HG03521 (cell line): Measurements from ENCODE around the gene ALKBH5.
A peak's percentile ranks its signal among the peaks of the same experiment; 100 is the strongest.
"Not testable (repeated sequence)": the region's sequence is repeated elsewhere in the genome, so short reads cannot be mapped to it uniquely, and the experiment has no call there.

ENCODE experiments used
- ATAC-seq: cut with Tn5 transposase; IDR thresholded peaks from one replicate; pipeline ENCODE4 v1.9.1; 2021; ENCODE audit warnings: mild to moderate bottlenecking, moderate library complexity; ENCODE audit not compliant: unreplicated experiment

The ALKBH5 gene

GRCh38 chr17:18216906-18217305 is 33.3 kb downstream of the ALKBH5 start:
- not testable (repeated sequence) for ATAC-seq

GRCh38 chr17:18217412-18218015 is 33.9 kb downstream of the ALKBH5 start:
- no peak for ATAC-seq

GRCh38 chr17:18218756-18219415 is 35.3 kb downstream of the ALKBH5 start:
- ATAC-seq: no peak

- no peak for ATAC-seq
These were observed 40.4 kb downstream of the ALKBH5 start for GRCh38 chr17:18224053-18224386.

GRCh38 chr17:18224387-18225120 is 40.9 kb downstream of the ALKBH5 start:
- ATAC-seq: no peak

- peak; percentile 93 for ATAC-seq
These were observed 41.6 kb downstream of the ALKBH5 start, which contains the start of gene LLGL1 for GRCh38 chr17:18225121-18225641. TSS of gene LLGL1 (plus strand) at chr17:18225635. CDS start at chr17:18225683, 48 bp downstream.

- ATAC-seq: no peak
These were observed 42.1 kb downstream of the ALKBH5 start for GRCh38 chr17:18225642-18226283.

GRCh38 chr17:18226284-18226945 is 42.8 kb downstream of the ALKBH5 start:
- no peak for ATAC-seq

GRCh38 chr17:18227635-18228034 is 44.0 kb downstream of the ALKBH5 start:
- no peak for ATAC-seq

- no peak for ATAC-seq
These were observed 44.6 kb downstream of the ALKBH5 start for GRCh38 chr17:18228176-18228682.

- no peak for ATAC-seq
These were observed 45.6 kb downstream of the ALKBH5 start for GRCh38 chr17:18229254-18229653.

- ATAC-seq: no peak
These were observed 46.1 kb downstream of the ALKBH5 start for GRCh38 chr17:18229771-18230170.

GRCh38 chr17:18230288-18231141 is 46.9 kb downstream of the ALKBH5 start:
- ATAC-seq: no peak

- no peak for ATAC-seq
These were observed 47.5 kb downstream of the ALKBH5 start for GRCh38 chr17:18231164-18231563.

GRCh38 chr17:18233803-18234518 is 50.3 kb downstream of the ALKBH5 start:
- ATAC-seq: no peak

- ATAC-seq: no peak
These were observed 51.3 kb downstream of the ALKBH5 start for GRCh38 chr17:18234853-18235380.

- ATAC-seq: no peak
These were observed 52.2 kb downstream of the ALKBH5 start for GRCh38 chr17:18235743-18236256.

GRCh38 chr17:18236494-18236893 is 52.9 kb downstream of the ALKBH5 start:
- no peak for ATAC-seq

GRCh38 chr17:18237461-18237860 is 53.8 kb downstream of the ALKBH5 start:
- no peak for ATAC-seq
